Raji (cell line): Measurements from ENCODE around the gene CASKIN1.

Experiments
- POLR2A ChIP-seq: IDR thresholded peaks from 2 replicates; pipeline ENCODE4 v1.6.1; 2011; ENCODE audit warnings: low read depth, low read length, control low read depth; ENCODE audit not compliant: insufficient read depth

The CASKIN1 gene

GRCh38 chr16:2155977-2156848 is 40.2 kb downstream of the CASKIN1 start:
- TF ChIP-seq POLR2A, result no peak

GRCh38 chr16:2155091-2155950 is 41.1 kb downstream of the CASKIN1 start, which contains the start of gene TRAF7:
TRAF7 (plus strand) TSS chr16:2155782; CDS start chr16:2163921, 8,139 bp downstream.
- TF ChIP-seq POLR2A, result peak; percentile 100

- TF ChIP-seq POLR2A, result no peak
Observed at GRCh38 chr16:2154533-2155090, 41.8 kb downstream of the CASKIN1 start.

GRCh38 chr16:2152695-2153506 is 43.5 kb downstream of the CASKIN1 start:
- peak; percentile 41 for TF ChIP-seq POLR2A

GRCh38 chr16:2151188-2152091 is 45.0 kb downstream of the CASKIN1 start:
- peak; percentile 53 for TF ChIP-seq POLR2A

GRCh38 chr16:2150418-2151187 is 45.8 kb downstream of the CASKIN1 start:
- peak; percentile 37; the same call in 1 of the 2 replicates for TF ChIP-seq POLR2A

GRCh38 chr16:2149630-2150417 is 46.6 kb downstream of the CASKIN1 start:
- peak; percentile 35 for TF ChIP-seq POLR2A

GRCh38 chr16:2148714-2149629 is 47.4 kb downstream of the CASKIN1 start:
- no peak; the same call in 1 of the 2 replicates for TF ChIP-seq POLR2A

- TF ChIP-seq POLR2A, result no peak
Observed at GRCh38 chr16:2147981-2148671, 48.3 kb downstream of the CASKIN1 start, which contains the start of gene RAB26. RAB26 (plus strand) TSS chr16:2148625; CDS start chr16:2148784, 159 bp downstream.

GRCh38 chr16:2147378-2147777 is 49.0 kb downstream of the CASKIN1 start:
- TF ChIP-seq POLR2A, result no peak
